GM19397 (cell line): ENCODE data around the gene MYBBP1A.

Source experiments
- ATAC-seq: cut with Tn5 transposase; IDR thresholded peaks from one replicate; pipeline ENCODE4 v1.9.1; 2021; ENCODE audit warnings: mild to moderate bottlenecking, moderate library complexity; ENCODE audit not compliant: unreplicated experiment

MYBBP1A gene

GRCh38 chr17:4537451-4538235, 17.5 kb downstream of the MYBBP1A start:
- no peak for ATAC-seq

GRCh38 chr17:4536742-4537411, 18.3 kb downstream of the MYBBP1A start:
- ATAC-seq, result no peak

GRCh38 chr17:4536259-4536741, 18.9 kb downstream of the MYBBP1A start:
- ATAC-seq, result no peak

- no peak for ATAC-seq
These were observed 19.4 kb downstream of the MYBBP1A start for GRCh38 chr17:4535667-4536258.

- no peak for ATAC-seq
These were observed 20.1 kb downstream of the MYBBP1A start for GRCh38 chr17:4534928-4535666.

- no peak for ATAC-seq
These were observed 20.7 kb downstream of the MYBBP1A start for GRCh38 chr17:4534515-4534914.

- no peak for ATAC-seq
These were observed 21.4 kb downstream of the MYBBP1A start for GRCh38 chr17:4533523-4534504.

GRCh38 chr17:4532860-4533522, 22.2 kb downstream of the MYBBP1A start:
- no peak for ATAC-seq

- no peak for ATAC-seq
These were observed 23.0 kb downstream of the MYBBP1A start for GRCh38 chr17:4531988-4532736.

- ATAC-seq, result no peak
These were observed 24.1 kb downstream of the MYBBP1A start for GRCh38 chr17:4530799-4531730.

- no peak for ATAC-seq
These were observed 25.5 kb downstream of the MYBBP1A start for GRCh38 chr17:4529533-4530152.

GRCh38 chr17:4527566-4528125, 27.5 kb downstream of the MYBBP1A start:
- ATAC-seq, result no peak

- no peak for ATAC-seq
These were observed 28.1 kb downstream of the MYBBP1A start for GRCh38 chr17:4527134-4527533.

- ATAC-seq, result no peak
These were observed 29.3 kb downstream of the MYBBP1A start for GRCh38 chr17:4525691-4526397.

- no peak for ATAC-seq
These were observed 31.2 kb downstream of the MYBBP1A start for GRCh38 chr17:4523946-4524345.

GRCh38 chr17:4522661-4523060, 32.5 kb downstream of the MYBBP1A start:
- ATAC-seq, result no peak
